IPS-11a (cell line): ENCODE measurements around the gene LRP4.

ENCODE experiments used
- H3K4me3 ChIP-seq: one replicate; pipeline ENCODE4 v1.5.1; 2013; ENCODE audit warnings: low read depth, low read length, control low read depth

LRP4 gene

DNA sequence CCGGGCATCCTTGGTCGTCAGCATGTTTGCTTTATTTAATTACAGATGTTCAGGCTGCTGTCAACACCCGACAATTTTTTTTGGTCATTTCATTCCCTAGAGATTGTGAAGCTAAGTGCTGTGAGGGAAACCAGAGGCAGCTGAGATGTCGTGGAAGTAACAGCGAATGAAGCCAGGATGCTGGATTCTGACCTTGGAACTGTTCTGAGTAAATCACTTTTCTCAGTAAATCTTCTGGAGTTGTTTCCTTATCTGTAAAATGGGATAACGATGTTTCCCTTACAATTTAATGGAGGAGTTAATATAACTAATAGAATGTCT is 71.9 kb downstream of the LRP4 start:
- H3K4me3 ChIP-seq = peak overlapping the region; percentile 82

DNA sequence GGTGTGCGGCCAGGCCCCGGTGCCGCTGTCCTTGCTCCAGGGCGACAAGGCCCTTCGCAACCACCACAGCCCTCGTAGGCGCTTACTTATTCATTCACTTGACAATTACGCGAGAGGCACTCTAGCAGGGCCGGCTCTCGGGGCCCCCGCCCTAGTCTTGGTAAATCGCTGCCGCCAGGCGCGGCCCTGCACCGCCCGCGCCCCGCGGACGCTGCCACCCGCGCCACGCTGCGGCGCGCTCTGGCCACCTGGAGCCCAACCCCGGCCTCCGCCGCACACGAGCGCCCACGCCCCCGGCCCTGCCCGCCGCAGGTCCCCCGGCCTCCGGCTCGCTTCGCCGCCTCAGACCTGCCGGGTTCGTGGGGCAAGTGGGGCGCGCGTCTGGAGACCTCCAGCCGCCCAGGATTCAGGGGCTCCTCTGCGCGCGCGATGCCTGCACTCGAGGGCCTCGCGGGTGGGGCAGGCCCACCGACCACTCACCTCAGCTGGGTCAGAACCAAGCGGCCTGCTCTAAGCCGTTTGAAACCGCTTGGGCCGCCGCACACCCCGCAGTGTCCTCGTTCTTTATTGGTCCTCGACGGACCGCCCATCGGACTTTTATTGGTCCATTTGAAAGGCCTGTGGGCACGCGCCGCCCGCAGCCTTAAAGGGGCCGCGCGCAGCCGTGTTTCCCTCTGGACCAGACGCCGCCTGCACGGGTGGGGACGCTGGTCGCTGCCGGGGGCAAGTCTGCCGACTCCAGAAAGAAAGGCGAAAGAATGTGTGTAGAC is 72.4 kb downstream of the LRP4 start, which contains the start of gene CKAP5:
Gene CKAP5, minus strand, starts transcription at position 541 of the 770 bp plus-strand sequence. CDS start 25,049 bp downstream, outside the sequence.
- peak within 1 kb of the TSS; percentile 82 for H3K4me3 ChIP-seq

DNA sequence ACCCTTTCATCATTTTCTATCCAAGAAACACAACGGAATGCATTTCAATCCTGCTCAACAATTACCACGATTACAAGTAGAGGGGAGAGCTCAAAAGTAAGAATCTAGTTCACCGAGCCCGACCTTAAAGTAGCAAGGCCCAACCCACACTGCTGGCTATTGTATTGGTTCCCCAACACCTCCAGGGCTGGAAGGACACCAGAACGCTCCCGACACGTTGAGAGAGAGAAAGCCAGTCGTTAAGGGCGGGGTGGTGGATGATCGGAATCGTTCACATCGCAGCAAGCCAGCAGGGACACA is 73.0 kb downstream of the LRP4 start:
- peak overlapping the region; percentile 82 for H3K4me3 ChIP-seq

DNA sequence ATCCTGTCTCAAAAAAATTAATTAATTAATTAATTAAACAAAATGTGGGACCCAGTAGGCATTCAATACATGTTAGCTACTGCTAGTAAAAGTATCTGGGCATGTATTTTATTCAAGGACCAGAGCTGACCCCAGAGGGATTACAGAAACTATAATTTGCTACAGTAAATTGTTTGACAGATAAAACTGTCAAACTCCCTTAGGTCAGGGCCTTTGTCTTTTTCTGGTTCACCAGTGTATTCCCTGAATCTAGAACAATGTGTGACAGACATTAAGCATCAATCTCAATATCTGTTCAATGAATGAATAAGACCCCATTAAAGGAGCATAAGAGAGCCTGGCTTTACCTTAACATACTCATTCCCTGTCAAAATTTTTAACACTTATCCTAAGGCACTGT is 78.2 kb downstream of the LRP4 start:
- no peak overlapping the region for H3K4me3 ChIP-seq

DNA sequence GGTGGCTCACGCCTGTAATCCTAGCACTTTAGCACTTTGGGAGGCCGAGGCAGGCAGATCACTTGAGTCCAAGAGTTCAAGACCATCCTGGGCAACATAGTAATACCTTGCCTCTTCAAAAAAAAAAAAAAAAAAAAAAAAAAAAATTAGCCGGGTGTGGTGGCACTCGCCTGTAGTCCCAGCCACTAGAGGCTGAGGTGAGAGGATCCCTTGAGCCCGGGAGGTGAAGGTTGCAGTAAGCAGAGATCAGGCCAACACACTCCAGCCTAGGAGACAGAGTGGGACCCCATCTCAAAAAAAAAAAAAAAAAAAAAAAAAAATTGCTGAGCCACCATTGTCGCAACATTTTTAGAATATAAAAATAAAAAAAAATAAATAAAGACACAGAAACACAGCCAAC is 79.8 kb downstream of the LRP4 start:
- no peak overlapping the region for H3K4me3 ChIP-seq

DNA sequence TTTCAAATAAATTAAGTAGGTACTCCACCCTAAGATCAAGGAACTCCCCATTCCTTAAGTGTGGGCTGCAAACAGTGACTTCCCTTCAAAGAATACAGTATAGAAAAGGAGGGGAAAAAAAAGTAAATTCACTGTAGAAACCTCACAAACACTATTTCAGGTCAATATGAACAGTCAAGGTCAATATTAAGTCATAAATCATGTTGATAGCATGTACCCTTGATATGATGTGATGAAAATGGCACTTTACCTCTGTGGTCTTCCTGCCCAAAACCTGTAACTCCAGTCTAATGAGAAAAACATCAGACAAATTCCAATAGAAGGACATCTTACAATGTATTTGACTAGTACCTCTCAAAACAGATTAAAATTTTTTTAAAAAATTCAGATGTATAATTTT is 80.5 kb downstream of the LRP4 start:
- H3K4me3 ChIP-seq = no peak overlapping the region

DNA sequence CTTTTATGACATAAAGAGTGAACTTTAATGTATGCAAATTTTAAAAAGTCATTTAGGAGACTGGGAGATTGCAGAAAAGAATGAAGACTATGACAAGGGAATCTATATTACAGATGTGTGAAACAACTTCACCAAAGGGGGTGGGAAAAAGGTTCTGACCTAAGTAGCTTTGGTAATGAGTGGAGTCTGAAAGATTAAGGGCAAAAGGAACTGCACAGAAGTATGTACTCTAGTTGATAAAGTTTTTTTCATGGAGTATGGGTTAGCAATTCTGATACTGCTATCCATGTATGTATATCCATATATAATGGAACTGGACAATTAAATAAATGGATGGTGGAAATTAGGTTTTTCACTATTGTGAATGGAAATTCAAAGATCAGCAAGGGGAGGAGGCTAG is 81.5 kb downstream of the LRP4 start:
- no peak overlapping the region for H3K4me3 ChIP-seq

DNA sequence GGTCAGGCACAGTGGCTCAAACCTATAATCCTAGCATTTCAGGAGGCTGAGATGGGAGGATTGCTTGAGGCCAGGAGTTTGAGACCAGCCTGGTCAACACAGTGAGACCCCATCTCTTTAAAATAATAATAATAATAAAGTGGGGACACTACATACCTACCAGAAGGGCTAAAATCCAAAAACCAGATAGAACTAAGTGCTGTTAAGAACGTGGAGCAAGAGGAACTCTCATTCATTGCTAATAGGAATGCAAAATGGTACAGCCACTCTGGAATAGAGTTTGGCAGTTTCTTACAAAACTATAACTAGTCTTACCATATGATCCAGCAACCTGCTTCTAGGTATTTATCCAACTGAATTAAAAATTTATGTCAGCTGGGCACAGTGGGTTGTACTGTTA is 81.9 kb downstream of the LRP4 start:
- H3K4me3 ChIP-seq = no peak overlapping the region

DNA sequence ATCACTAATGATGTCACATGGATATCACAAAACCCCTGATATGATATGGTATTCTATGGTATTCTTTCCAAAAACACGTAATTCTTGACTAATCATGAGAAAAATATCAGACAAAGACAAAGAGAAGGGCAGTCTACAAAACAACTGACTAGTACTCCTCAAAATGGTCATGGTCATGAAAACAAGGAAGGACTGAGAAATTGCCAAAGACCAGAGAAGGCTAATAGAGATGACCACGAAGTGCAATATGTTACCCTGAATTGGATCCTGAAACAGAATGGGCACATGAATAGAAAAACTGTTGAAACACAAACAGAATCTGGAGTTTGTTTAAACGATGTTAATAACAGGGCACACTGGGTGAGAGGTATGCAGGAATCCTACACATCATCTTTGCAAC is 82.5 kb downstream of the LRP4 start:
- no peak overlapping the region for H3K4me3 ChIP-seq

DNA sequence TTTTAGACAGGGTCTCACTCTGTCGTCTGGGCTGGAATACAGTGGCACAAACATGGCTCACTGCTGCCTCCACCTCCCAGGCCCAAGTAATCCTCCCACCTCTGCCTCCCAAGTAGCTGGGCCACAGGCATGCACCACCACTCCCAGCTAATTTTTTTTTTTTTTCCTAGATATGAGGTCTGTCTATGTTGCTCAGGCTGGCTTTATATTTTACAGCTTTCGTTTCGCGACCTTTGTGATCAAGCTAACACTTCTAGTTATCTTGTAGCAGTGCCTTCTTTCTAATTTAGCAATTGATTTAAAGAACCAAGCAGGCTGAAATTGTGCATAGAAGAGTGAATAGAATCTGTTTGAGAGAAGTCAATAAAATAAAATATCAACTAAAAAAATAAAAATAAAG is 83.5 kb downstream of the LRP4 start:
- no peak overlapping the region for H3K4me3 ChIP-seq

DNA sequence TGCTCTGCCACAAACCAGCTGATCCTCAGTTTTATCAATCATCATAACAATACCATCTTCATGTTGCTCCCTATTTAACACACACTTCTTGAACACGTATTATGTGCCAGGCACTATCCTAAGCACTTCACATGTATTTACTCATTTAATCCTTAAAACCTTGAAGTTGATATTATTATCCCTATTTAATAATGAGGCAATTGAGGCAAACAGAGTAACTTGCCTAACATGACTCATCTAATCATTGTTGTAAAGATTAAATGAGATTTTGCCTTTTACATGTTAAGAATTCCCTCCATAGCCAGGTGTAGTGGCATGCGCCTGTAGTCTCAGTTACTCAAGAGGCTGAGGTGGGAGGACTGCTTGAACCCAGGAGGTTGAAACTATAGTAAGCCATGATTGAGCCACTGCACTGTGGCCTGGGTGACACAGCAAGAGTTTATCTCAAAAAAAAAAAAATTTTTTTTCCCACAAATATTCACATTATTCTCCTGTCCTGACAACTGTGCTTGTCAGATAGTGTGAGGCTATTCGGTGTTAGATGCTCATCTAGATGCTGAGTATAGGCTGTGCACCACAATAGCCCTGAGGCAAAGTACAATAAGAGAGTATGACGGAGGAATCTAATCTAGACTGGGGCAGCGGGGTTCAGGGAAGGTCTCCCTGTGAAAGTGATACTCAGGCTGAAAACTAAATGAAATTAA is 85.7 kb downstream of the LRP4 start:
- H3K4me3 ChIP-seq = no peak overlapping the region

DNA sequence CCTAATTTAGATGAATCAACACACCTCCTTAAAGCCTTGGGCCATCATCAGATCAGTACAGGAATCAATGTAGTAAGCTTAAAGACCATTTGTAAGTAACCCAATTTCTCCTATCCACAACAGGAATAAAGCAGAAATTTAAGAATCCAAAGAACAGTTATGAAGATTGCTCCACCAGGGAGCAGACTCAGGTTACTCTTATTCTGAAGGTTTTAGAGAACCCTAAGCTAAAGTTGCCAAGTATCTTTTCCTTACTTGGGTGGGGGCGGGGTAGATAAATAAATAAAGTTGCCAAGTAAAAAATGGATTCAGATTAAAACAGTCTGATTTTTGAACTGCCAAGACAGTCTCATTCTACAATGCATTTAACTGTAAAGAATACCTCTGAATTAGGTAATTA is 90.4 kb downstream of the LRP4 start:
- no peak overlapping the region for H3K4me3 ChIP-seq

DNA sequence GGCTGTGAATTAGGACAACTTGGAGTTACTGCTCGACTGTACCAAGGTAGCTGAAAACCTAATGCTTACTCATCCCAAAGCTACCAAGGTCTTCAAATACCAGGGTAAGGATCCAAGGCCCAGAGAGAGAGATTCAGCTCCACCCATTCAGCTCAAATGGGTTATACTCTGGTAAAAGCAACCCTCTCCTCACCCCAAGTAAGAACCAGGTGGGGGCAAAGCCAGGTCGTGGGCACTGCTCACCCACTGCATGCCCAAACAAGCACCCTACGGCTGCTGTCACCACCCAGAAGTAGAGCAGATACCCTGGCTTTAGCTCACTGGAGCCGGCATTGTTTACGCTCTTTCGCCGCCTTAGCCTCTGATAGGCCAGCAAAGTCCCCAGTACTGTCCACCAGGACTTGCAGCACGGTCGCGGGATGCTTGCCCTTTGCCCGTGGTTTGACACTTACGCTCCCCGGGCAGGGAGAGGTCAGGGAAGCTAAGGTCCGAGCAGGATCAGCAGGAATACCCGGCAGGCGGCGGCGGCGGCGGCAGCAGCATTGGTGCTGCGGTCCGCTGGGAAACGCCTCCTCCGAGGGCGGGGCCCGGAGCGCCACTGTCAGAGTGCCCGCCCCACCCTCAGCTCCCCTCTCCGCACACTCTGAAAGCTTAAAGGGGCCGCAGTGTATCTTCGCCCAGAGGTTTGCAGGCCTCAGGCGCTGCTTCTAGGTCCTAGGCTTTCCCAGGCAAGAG is 91.9 kb downstream of the LRP4 start:
- H3K4me3 ChIP-seq = peak overlapping the region; percentile 28

DNA sequence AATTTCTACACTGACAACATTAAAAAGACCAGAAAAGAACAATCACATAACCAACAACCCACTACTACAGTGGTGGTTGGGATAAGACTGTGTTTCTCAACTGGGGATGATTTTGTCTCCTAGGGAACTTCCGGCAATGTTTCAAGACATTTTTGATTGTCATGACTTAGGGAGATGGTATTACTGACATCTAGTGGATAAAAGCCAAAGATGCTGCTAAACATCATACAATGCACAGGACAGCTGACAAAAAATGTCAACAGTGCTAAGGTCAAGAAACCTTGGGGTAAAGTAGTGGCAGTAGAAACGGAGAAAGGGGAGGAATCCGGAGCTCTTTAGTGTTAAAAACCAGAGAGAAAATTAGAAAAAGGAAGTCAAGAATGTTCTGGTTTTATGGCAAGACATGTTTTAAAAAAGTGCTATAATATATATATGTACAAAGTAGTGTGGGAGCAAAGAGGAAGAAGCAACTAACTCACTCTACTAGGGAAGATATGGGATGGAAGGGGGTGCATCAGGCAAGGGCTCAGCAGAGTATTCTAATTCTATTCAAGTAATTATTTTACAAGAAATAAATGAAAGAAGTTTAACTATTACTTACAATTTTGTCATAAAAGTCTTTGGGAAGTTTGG is 109.4 kb downstream of the LRP4 start:
- no peak overlapping the region for H3K4me3 ChIP-seq
